HepG2 (cell line): ENCODE data around the gene CFAP46. TPM values are rescaled to one million over a fixed set of nuclear protein-coding genes. Genes with fewer than 3 reads are reported as not detected.

ENCODE experiments used
- ATAC-seq: fragments of 200-7000 bp; cut with Tn5 transposase; 3 replicates; pipeline ENCODE4 v1.9.1; 2020; ENCODE audit warnings: mild to moderate bottlenecking, moderate library complexity
- BruUV-seq: library from RNA; stranded (reverse); fragments of 400-500 nt; replicated peaks from 2 replicates; lab custom pipeline; 2021; lab: Mats Ljungman, UMichigan
- CTCF ChIA-PET: fragments of 300-600 bp; formaldehyde crosslinking; extraction: SDS; loops from one replicate; lab custom pipeline; 2021; ENCODE audit warnings: low total read pairs, inconsistent platforms, low intra/inter-chr PET ratio; lab: Yijun Ruan, JAX
- POLR2A ChIA-PET: fragments of 350-600 bp; sonication (Branson Sonifier 250); formaldehyde crosslinking; loops from one replicate; lab custom pipeline; 2020; ENCODE audit warnings: antibody characterized with exemption, inconsistent platforms; lab: Yijun Ruan, JAX
- DNase-seq: peaks from one replicate; pipeline ENCODE4 v3.0.0-alpha.2; 2015; ENCODE audit warnings: low spot score
- FAIRE-seq: peaks from 3 replicates; lab custom pipeline; 2011; peaks lifted over from hg19 to GRCh38; lab: Jason Lieb, UNC
- H2AFZ ChIP-seq: one replicate; pipeline ENCODE4 v1.6.1; 2011; ENCODE audit warnings: low read length, inconsistent platforms
- H3K27ac ChIP-seq: fragments of 300-600 bp; 3 replicates; pipeline ENCODE4 v1.8.0; 2011; ENCODE audit warnings: mixed run types, mild to moderate bottlenecking, mixed read lengths, low read length, inconsistent platforms; ENCODE audit not compliant: insufficient read depth; ENCODE audit errors: extremely low read length
- H3K27me3 ChIP-seq, 2 experiments: fragments of 200-600 bp in 1 of 2; 2 replicates in 1 of 2; 3 replicates in 1 of 2; pipeline versions ENCODE4 v1.6.0 to v1.8.0; 2011; ENCODE audit warnings: low read length in 2 of 2, mild to moderate bottlenecking in 2 of 2, moderate library complexity in 2 of 2, inconsistent platforms in 1 of 2; ENCODE audit not compliant: insufficient read depth in 2 of 2, control insufficient read depth in 1 of 2
- H3K36me3 ChIP-seq, 2 experiments: fragments of 200-600 bp in 1 of 2; replicated peaks in 1 of 2; 2 replicates in 1 of 2; 3 replicates in 1 of 2; pipeline versions ENCODE4 v1.5.1 to v1.8.0; 2011; ENCODE audit warnings: low read length in 2 of 2, inconsistent platforms in 1 of 2; ENCODE audit not compliant: insufficient read depth in 2 of 2, control insufficient read depth in 1 of 2
- H3K4me1 ChIP-seq: 2 replicates; pipeline ENCODE4 v1.5.1; 2012; ENCODE audit warnings: low read length, inconsistent platforms; ENCODE audit not compliant: insufficient read depth
- H3K4me2 ChIP-seq: 2 replicates; pipeline ENCODE4 v1.6.0; 2011; ENCODE audit warnings: low read depth, low read length, inconsistent platforms
- H3K4me3 ChIP-seq, 3 experiments: fragments of 200-600 bp in 1 of 3; sonication (generic), shearing (Covaris generic) in 1 of 3; replicated peaks in 1 of 3; 2 replicates each; pipeline ENCODE4 v1.5.1; 2011 to 2016; ENCODE audit warnings: low read length in 3 of 3, inconsistent platforms in 2 of 3, low read depth in 2 of 3, mild to moderate bottlenecking in 2 of 3, control low read depth in 1 of 3, mixed read lengths in 1 of 3; ENCODE audit not compliant: insufficient read depth in 1 of 3
- H3K79me2 ChIP-seq: one replicate; pipeline ENCODE4 v1.6.1; 2011; ENCODE audit warnings: low read length, inconsistent platforms; ENCODE audit not compliant: insufficient read depth
- H3K9ac ChIP-seq: 2 replicates; pipeline ENCODE4 v1.6.0; 2011; ENCODE audit warnings: mild to moderate bottlenecking, low read depth, low read length, inconsistent platforms; ENCODE audit not compliant: insufficient read depth
- H3K9me3 ChIP-seq: 2 replicates; pipeline ENCODE4 v1.5.1; 2012; ENCODE audit warnings: mild to moderate bottlenecking, low read length
- H4K20me1 ChIP-seq: 2 replicates; pipeline ENCODE4 v1.6.0; 2011; ENCODE audit warnings: inconsistent platforms, mild to moderate bottlenecking, low read length, moderate library complexity; ENCODE audit not compliant: insufficient read depth
- AKAP8 ChIP-seq: sonication (generic); formaldehyde crosslinking; IDR thresholded peaks from 2 replicates; pipeline ENCODE4 v1.5.1; 2020; ENCODE audit warnings: mild to moderate bottlenecking, missing genetic modification reagents
- ATF7 ChIP-seq, 2 experiments: fragments of 450-650 bp in 1 of 2; sonication (generic) in 1 of 2; formaldehyde crosslinking in 1 of 2; IDR thresholded peaks; 2 replicates each; pipeline versions ENCODE4 v1.4.0 to v1.6.1; 2016 to 2020; ENCODE audit warnings: antibody characterized with exemption in 1 of 2, mild to moderate bottlenecking in 1 of 2, missing genetic modification reagents in 1 of 2
- ATF7-NPFF ChIP-seq: sonication (generic); formaldehyde crosslinking; IDR thresholded peaks from 2 replicates; pipeline ENCODE4 v1.8.1; 2023; ENCODE audit warnings: mild to moderate bottlenecking, low read depth, missing genetic modification reagents, moderate library complexity
- EZH2 ChIP-seq: conservative IDR thresholded peaks from 2 replicates; pipeline ENCODE4 v1.6.1; 2012; ENCODE audit warnings: mild to moderate bottlenecking, low read depth, low read length, moderate library complexity
- HDAC1 ChIP-seq: sonication (generic); formaldehyde crosslinking; IDR thresholded peaks from 2 replicates; pipeline ENCODE4 v1.5.1; 2020; ENCODE audit warnings: mild to moderate bottlenecking, missing genetic modification reagents
- SYNCRIP ChIP-seq: fragments of 200-400 bp; formaldehyde crosslinking; IDR thresholded peaks from 2 replicates; pipeline ENCODE4 v1.6.1; 2018; ENCODE audit warnings: mild to moderate bottlenecking, low read depth, low read length; ENCODE audit not compliant: insufficient read depth
- ZBTB8A ChIP-seq: sonication (generic); formaldehyde crosslinking; IDR thresholded peaks from 2 replicates; pipeline ENCODE4 v1.4.0; 2020; ENCODE audit warnings: mild to moderate bottlenecking, low read depth, missing genetic modification reagents, borderline replicate concordance
- ZKSCAN5 ChIP-seq: sonication (generic); formaldehyde crosslinking; IDR thresholded peaks from 2 replicates; pipeline ENCODE4 v1.5.1; 2020; ENCODE audit warnings: mild to moderate bottlenecking, missing genetic modification reagents
- ZNF678 ChIP-seq: sonication (generic); formaldehyde crosslinking; IDR thresholded peaks from 2 replicates; pipeline ENCODE4 v1.4.0; 2020; ENCODE audit warnings: mild to moderate bottlenecking, missing genetic modification reagents
- ZNF720 ChIP-seq: sonication (generic); formaldehyde crosslinking; IDR thresholded peaks from 2 replicates; pipeline ENCODE4 v1.4.0; 2020; ENCODE audit warnings: missing genetic modification reagents
- WGBS: methylation state at CpG from one replicate; pipeline ENCODE4 v1.1.6; 2017; ENCODE audit warnings: low lambda C conversion rate; 5-methylcytosine and 5-hydroxymethylcytosine counted together
- in situ Hi-C: cut with HindIII; loops from 2 replicates; pipeline ENCODE4 v1.10.0; 2017; ENCODE audit warnings: low pct_unique_long_range_greater_than_20kb; ENCODE audit not compliant: extremely low pct_ligation_motif_present
- intact Hi-C: fragments of 100-400 bp; cut with micrococcal nuclease; formaldehyde crosslinking; loops from one replicate; pipeline ENCODE4 v1.10.0; 2022; ENCODE audit not compliant: unreplicated experiment
- polyA plus RNA-seq, 8 experiments: library from polyadenylated mRNA; depleted of rRNA in 3 of 8; stranded (reverse) in 7 of 8; unstranded in 1 of 8; fragments of >200 nt; fragmentation: Illumina TruSeq in 4 of 8; extraction: Trizol in 4 of 8; gene quantifications; 2 replicates each; pipeline versions ENCODE4 v1.2.1 to v1.2.3, GENCODE V29; 2011 to 2016; ENCODE audit warnings: low read depth in 4 of 8, missing spikeins in 1 of 8, mixed read lengths in 1 of 8; ENCODE audit not compliant: insufficient read depth in 1 of 8
- total RNA-seq, 5 experiments: library from RNA; depleted of rRNA; stranded (reverse); fragments of >200 nt; fragmentation: Illumina TruSeq; extraction: Trizol; gene quantifications; 2 replicates each; pipeline ENCODE4 v1.2.3, GENCODE V29; 2016; ENCODE audit warnings: low read depth in 1 of 5
- TF ChIP-seq, protein P1 (sequence below): sonication (generic); formaldehyde crosslinking; IDR thresholded peaks from 2 replicates; pipeline ENCODE4 v1.5.1; 2020; ENCODE audit warnings: mild to moderate bottlenecking, missing genetic modification reagents, borderline replicate concordance

The CFAP46 gene
- total and polyA plus RNA-seq, 2 of the 13 experiments (the other 11 are each of a cell fraction or from before 2014, with no cell fraction given), result 0.24 to 0.84 TPM

DNA sequence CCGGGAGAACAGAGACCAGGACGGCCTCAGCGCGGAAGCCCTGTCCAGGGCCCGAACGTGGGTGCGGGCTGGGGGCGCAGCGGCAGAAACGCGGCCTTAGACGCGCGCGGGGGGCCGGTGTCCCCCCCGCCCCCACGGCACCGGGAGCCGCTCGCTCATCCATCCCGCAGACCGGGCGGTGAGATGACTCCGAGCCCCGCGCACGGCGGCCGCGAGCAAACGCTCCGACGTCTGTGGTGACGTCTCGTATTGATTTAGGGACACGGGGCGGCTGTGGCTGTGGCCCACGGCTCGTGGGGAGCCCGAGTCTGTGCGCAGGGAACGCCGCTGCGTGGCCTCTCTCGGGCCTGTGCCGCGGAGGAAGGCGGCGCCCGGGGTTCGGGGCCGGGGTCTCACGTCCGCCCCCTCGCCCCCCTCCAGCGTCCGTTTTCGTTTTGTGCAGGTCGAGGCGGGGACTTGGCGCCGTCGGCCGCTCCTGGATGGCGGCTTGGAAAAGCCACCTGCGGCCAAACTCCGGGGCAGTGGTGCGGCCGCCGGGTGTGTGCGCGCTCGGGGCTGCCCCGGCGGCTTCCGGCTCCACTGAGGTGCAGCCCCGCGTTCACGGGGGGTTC is 155.4 kb downstream of the CFAP46 start:
- FAIRE-seq (no peak), ATAC-seq (no peak), DNase-seq (no peak)
- H3K27me3 ChIP-seq, result peaks cover 9 to 45% of the 10 kb centered on the region in 2 experiments; a peak in 4 of 5 replicates
- no TSS peak for BruUV-seq
- no peaks in the 10 kb centered on the region for H3K4me1 ChIP-seq
- CTCF ChIA-PET, result no interaction called here
- intact Hi-C loops (no loop called here), in situ Hi-C loops (no loop called here)
- H2AFZ ChIP-seq, result no peak overlapping the region
- no peak overlapping the region for H3K9ac ChIP-seq
- peak overlapping the region; percentile 27; the same call in 1 of the 2 replicates for H3K4me2 ChIP-seq
- peak overlapping the region in 1 of 3 experiments; percentile 33; a peak in 1 of 6 replicates for H3K4me3 ChIP-seq
- WGBS, result 30% methylated on average over 18 of the region's 80 CpGs
- no peaks in the 10 kb centered on the region for H4K20me1 ChIP-seq
- H3K9me3 ChIP-seq, result no peaks in the 10 kb centered on the region
- no peaks in the 10 kb centered on the region for H3K79me2 ChIP-seq
- POLR2A ChIA-PET, result no interaction called here
- H3K36me3 ChIP-seq, result no peaks in the 10 kb centered on the region; a peak in 2 of 5 replicates
- H3K27ac ChIP-seq, result no peak overlapping the region
- TF ChIP-seq AKAP8 (CRISPR knock-in tag), result 0 out of 2 replicates have a peak, but pooled peaks have one; percentile 32
- 0 out of 2 replicates have a peak, but pooled peaks have one; percentile 49 for TF ChIP-seq EZH2
- TF ChIP-seq ZBTB8A (CRISPR knock-in tag), result no peak

DNA sequence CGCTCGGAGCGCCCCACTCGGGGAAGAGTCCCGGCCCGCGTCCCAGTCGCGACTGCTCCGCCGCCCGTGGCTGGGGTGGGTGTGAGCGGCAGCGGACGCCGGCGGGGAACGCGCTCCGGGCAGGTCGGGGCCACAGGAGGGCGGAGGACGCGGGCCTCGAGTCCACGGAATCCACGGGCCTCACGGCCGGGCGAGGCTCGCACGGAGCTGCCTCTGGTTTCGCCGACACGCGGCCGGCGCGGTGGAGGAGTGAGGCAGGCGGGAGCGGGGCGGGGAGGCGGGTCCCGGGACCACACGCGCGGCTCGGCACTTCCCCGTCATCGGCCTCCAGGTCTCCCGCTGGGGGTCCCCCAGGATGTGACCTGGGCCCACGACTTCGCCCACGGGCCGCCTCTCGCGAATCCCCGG is 155.9 kb downstream of the CFAP46 start:
- no peak overlapping the region for H3K4me3 ChIP-seq
- intact Hi-C loops, result no loop called here

More for the DNA sequence above, 155.9 kb downstream of the CFAP46 start:
- H4K20me1 ChIP-seq, result no peaks in the 10 kb centered on the region
- peaks cover 9 to 45% of the 10 kb centered on the region in 2 experiments; a peak in 4 of 5 replicates for H3K27me3 ChIP-seq
- WGBS, result 97% methylated on average over 36 of the region's 58 CpGs
- H3K36me3 ChIP-seq, result no peaks in the 10 kb centered on the region; a peak in 2 of 5 replicates
- H3K79me2 ChIP-seq, result no peaks in the 10 kb centered on the region
- DNase-seq, result no peak
- no peak for TF ChIP-seq ZKSCAN5
- no peak for TF ChIP-seq HDAC1 (CRISPR knock-in tag)
- TF ChIP-seq SYNCRIP, result no peak
- no peak for TF ChIP-seq ATF7-NPFF (CRISPR knock-in tag)
- TF ChIP-seq, protein P1, sequence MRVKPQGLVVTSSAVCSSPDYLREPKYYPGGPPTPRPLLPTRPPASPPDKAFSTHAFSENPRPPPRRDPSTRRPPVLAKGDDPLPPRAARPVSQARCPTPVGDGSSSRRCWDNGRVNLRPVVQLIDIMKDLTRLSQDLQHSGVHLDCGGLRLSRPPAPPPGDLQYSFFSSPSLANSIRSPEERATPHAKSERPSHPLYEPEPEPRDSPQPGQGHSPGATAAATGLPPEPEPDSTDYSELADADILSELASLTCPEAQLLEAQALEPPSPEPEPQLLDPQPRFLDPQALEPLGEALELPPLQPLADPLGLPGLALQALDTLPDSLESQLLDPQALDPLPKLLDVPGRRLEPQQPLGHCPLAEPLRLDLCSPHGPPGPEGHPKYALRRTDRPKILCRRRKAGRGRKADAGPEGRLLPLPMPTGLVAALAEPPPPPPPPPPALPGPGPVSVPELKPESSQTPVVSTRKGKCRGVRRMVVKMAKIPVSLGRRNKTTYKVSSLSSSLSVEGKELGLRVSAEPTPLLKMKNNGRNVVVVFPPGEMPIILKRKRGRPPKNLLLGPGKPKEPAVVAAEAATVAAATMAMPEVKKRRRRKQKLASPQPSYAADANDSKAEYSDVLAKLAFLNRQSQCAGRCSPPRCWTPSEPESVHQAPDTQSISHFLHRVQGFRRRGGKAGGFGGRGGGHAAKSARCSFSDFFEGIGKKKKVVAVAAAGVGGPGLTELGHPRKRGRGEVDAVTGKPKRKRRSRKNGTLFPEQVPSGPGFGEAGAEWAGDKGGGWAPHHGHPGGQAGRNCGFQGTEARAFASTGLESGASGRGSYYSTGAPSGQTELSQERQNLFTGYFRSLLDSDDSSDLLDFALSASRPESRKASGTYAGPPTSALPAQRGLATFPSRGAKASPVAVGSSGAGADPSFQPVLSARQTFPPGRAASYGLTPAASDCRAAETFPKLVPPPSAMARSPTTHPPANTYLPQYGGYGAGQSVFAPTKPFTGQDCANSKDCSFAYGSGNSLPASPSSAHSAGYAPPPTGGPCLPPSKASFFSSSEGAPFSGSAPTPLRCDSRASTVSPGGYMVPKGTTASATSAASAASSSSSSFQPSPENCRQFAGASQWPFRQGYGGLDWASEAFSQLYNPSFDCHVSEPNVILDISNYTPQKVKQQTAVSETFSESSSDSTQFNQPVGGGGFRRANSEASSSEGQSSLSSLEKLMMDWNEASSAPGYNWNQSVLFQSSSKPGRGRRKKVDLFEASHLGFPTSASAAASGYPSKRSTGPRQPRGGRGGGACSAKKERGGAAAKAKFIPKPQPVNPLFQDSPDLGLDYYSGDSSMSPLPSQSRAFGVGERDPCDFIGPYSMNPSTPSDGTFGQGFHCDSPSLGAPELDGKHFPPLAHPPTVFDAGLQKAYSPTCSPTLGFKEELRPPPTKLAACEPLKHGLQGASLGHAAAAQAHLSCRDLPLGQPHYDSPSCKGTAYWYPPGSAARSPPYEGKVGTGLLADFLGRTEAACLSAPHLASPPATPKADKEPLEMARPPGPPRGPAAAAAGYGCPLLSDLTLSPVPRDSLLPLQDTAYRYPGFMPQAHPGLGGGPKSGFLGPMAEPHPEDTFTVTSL (CRISPR knock-in tag), result no peak
- no peak for TF ChIP-seq ZNF678
- no peak for TF ChIP-seq ZNF720 (CRISPR knock-in tag)
- no peak for TF ChIP-seq ATF7 (IDR thresholded peaks at IDR 0.05)
- TF ChIP-seq ATF7 (CRISPR knock-in tag; IDR thresholded peaks at IDR 0.05), result no peak
- TF ChIP-seq, all 625 proteins: peak for 0
- H3K4me1 ChIP-seq, result no peaks in the 10 kb centered on the region
- no peak overlapping the region for H2AFZ ChIP-seq
- no peak overlapping the region for H3K27ac ChIP-seq
- no peaks in the 10 kb centered on the region for H3K9me3 ChIP-seq
- in situ Hi-C loops, result no loop called here
- ChIA-PET CTCF (no interaction called here), POLR2A (no interaction called here)
- FAIRE-seq (no peak), ATAC-seq (no peak)
- H3K9ac ChIP-seq, result no peak overlapping the region
- H3K4me2 ChIP-seq, result no peak overlapping the region
- BruUV-seq, result no TSS peak
